Myocyte (in vitro differentiated cells): Measurements from ENCODE around the gene ZNF286A. TPM values are rescaled to one million over a fixed set of nuclear protein-coding genes. Genes with fewer than 3 reads are reported as not detected.
A peak's percentile ranks its signal among the peaks of the same experiment; 100 is the strongest.
"Not testable (repeated sequence)": the region's sequence is repeated elsewhere in the genome, so short reads cannot be mapped to it uniquely, and the experiment has no call there.

Experiments
- DNase-seq: peaks from one replicate; pipeline ENCODE4 v3.0.0-alpha.2; 2012; ENCODE audit warnings: low read depth
- total RNA-seq: library from RNA; depleted of rRNA; stranded (reverse); fragments of >200 nt; gene quantifications from 2 replicates; pipeline ENCODE4 v1.2.3, GENCODE V29; 2014

The ZNF286A gene
- total RNA-seq, 1 donor from 2014 or later, result 55.3 TPM

- peak; percentile 3 for DNase-seq
Observed at GRCh38 chr17:15698967-15699366, 585 bp upstream of the ZNF286A start.

GRCh38 chr17:15699937-15700336 lies 385 bp downstream of the ZNF286A start:
- DNase-seq, result not testable (repeated sequence)

- not testable (repeated sequence) for DNase-seq
Observed at GRCh38 chr17:15704239-15704638, 4.7 kb downstream of the ZNF286A start.

- DNase-seq, result not testable (repeated sequence)
Observed at GRCh38 chr17:15704813-15705212, 5.3 kb downstream of the ZNF286A start.

- DNase-seq, result not testable (repeated sequence)
Observed at GRCh38 chr17:15708879-15709278, 9.3 kb downstream of the ZNF286A start.

GRCh38 chr17:15716601-15717563 lies 17.3 kb downstream of the ZNF286A start:
- DNase-seq, result not testable (repeated sequence)

GRCh38 chr17:15730535-15730934 lies 31.0 kb downstream of the ZNF286A start:
- not testable (repeated sequence) for DNase-seq

- DNase-seq, result not testable (repeated sequence)
Observed at GRCh38 chr17:15731900-15732299, 32.3 kb downstream of the ZNF286A start, which contains the start of gene TBC1D26. Gene TBC1D26, plus strand, starts transcription at chr17:15732283. Its CDS starts 3,066 bp downstream, at chr17:15735349.

GRCh38 chr17:15733174-15733789 lies 33.7 kb downstream of the ZNF286A start:
- not testable (repeated sequence) for DNase-seq

- not testable (repeated sequence) for DNase-seq
Observed at GRCh38 chr17:15736578-15736977, 37.0 kb downstream of the ZNF286A start.

GRCh38 chr17:15738066-15738465 lies 38.5 kb downstream of the ZNF286A start:
- no peak for DNase-seq

- not testable (repeated sequence) for DNase-seq
Observed at GRCh38 chr17:15739259-15739658, 39.7 kb downstream of the ZNF286A start.

- not testable (repeated sequence) for DNase-seq
Observed at GRCh38 chr17:15740041-15740440, 40.5 kb downstream of the ZNF286A start.

- no peak for DNase-seq
Observed at GRCh38 chr17:15740570-15741120, 41.1 kb downstream of the ZNF286A start.

- DNase-seq, result no peak
Observed at GRCh38 chr17:15741624-15742023, 42.1 kb downstream of the ZNF286A start.

GRCh38 chr17:15742051-15742795 lies 42.7 kb downstream of the ZNF286A start:
- DNase-seq, result no peak

GRCh38 chr17:15742921-15743320 lies 43.4 kb downstream of the ZNF286A start:
- no peak for DNase-seq

GRCh38 chr17:15744074-15744676 lies 44.6 kb downstream of the ZNF286A start:
- DNase-seq, result no peak

- DNase-seq, result no peak
Observed at GRCh38 chr17:15744885-15745284, 45.3 kb downstream of the ZNF286A start.

GRCh38 chr17:15749403-15749802 lies 49.9 kb downstream of the ZNF286A start:
- DNase-seq, result not testable (repeated sequence)
